ENCODE data around the gene IDE. TPM values are rescaled to one million over a fixed set of nuclear protein-coding genes. Genes with fewer than 3 reads are reported as not detected.

IDE gene
- total and polyA plus RNA-seq, 2 of the 4 experiments (the other 2 are of a cell fraction) = 9.3 to 27.4 TPM

- no peak for ATAC-seq (ENCODE audit: low read depth)
- no peak overlapping the region for H3K4me2 ChIP-seq (ENCODE audit: low read depth, low read length)
- H2AK9ac ChIP-seq (replicated peaks; ENCODE audit: low read depth, low read length, poor library complexity) = no peak overlapping the region
- no peak overlapping the region for H3K4ac ChIP-seq (ENCODE audit: low read depth, low read length)
- no peak overlapping the region for H2BK20ac ChIP-seq (ENCODE audit: low read depth, low read length)
- H3K18ac ChIP-seq (ENCODE audit: low read depth, low read length) = no peak overlapping the region
- H4K20me1 ChIP-seq (ENCODE audit: insufficient read depth, low read length) = no peaks in the 10 kb centered on the region
- CTCF ChIA-PET = no interaction called here
- no peak overlapping the region for H2BK15ac ChIP-seq (ENCODE audit: low read depth, low read length)
- H3K9me1 ChIP-seq (ENCODE audit: insufficient read depth, low read length) = no peaks in the 10 kb centered on the region
- no peak overlapping the region for H3K56ac ChIP-seq (ENCODE audit: extremely low read depth, insufficient read depth, low read length)
- H4K5ac ChIP-seq (ENCODE audit: low read depth, low read length) = no peak overlapping the region
- WGBS, 2 experiments (ENCODE audit: extremely low coverage in 2 of 2, insufficient read length in 1 of 2) = 69% methylated on average over 3 of the region's 9 CpGs; no CpG with 5 or more reads in 1 of the 2 experiments
- no peak overlapping the region for H4K8ac ChIP-seq (ENCODE audit: low read depth in 2 of 2, low read length in 2 of 2)
- no peak overlapping the region for H2BK120ac ChIP-seq (ENCODE audit: low read depth, low read length)
- no peak overlapping the region for H3K4me3 ChIP-seq (ENCODE audit: insufficient read depth, low read depth, low read length)
- H3K14ac ChIP-seq (replicated peaks; ENCODE audit: low read depth, low read length) = no peak overlapping the region
- H3K36me3 ChIP-seq (ENCODE audit: control insufficient read depth, insufficient read depth, low read length) = no peaks in the 10 kb centered on the region
- no peak overlapping the region for H2AK5ac ChIP-seq (ENCODE audit: low read depth, low read length)
- no peak overlapping the region for H3K9ac ChIP-seq (ENCODE audit: low read depth, low read length)
- H3K4me1 ChIP-seq (ENCODE audit: control insufficient read depth, insufficient read depth, low read length) = no peaks in the 10 kb centered on the region
- no peak overlapping the region for H4K91ac ChIP-seq (ENCODE audit: insufficient read depth, low read depth, low read length)
- dilution Hi-C loops (cut with HindIII; ENCODE audit: low sequenced_read_pairs, unreplicated experiment) = no loop called here
- no peak for DNase-seq
- in situ Hi-C loops (cut with MboI; ENCODE audit: low sequenced_read_pairs) = no loop called here
- no peak overlapping the region for H2AFZ ChIP-seq (replicated peaks; ENCODE audit: low read length, poor library complexity)
- no peak overlapping the region for H3K23ac ChIP-seq (ENCODE audit: low read depth, low read length)
- intact Hi-C loops (cut with micrococcal nuclease) = no loop called here
- H3K27me3 ChIP-seq (ENCODE audit: control insufficient read depth, insufficient read depth, low read length) = peaks cover 7% of the 10 kb centered on the region
- peaks cover 3% of the 10 kb centered on the region; the same call in 1 of the 2 replicates for H3K9me3 ChIP-seq (ENCODE audit: control insufficient read depth, insufficient read depth, low read length)
- POLR2A ChIA-PET (ENCODE audit: unreplicated experiment) = interaction anchor here (0.5 kb wide), 1 partner anchor 105 kb away, joined by 3 read pairs; no protein-coding TSS in a partner anchor
- H2BK5ac ChIP-seq (ENCODE audit: low read depth, low read length, poor library complexity, severe bottlenecking) = no peak overlapping the region
- BruUV-seq (replicated peaks) = no TSS peak
- no peak overlapping the region for H3K27ac ChIP-seq (ENCODE audit: insufficient read depth, low read length)
- no peaks in the 10 kb centered on the region for H3K79me1 ChIP-seq (ENCODE audit: low read depth in 1 of 2, low read length in 2 of 2)
- TF ChIP-seq FOS (IDR thresholded peaks at IDR 0.05; ENCODE audit: low read depth, low read length) (no peak), BHLHE40 (IDR thresholded peaks at IDR 0.05; ENCODE audit: low read depth, low read length) (no peak), ELK1 (IDR thresholded peaks at IDR 0.05; ENCODE audit: borderline replicate concordance, low read depth, low read length) (no peak), NFE2L2 (IDR thresholded peaks at IDR 0.05; ENCODE audit: low read depth, low read length) (no peak), CTCF (conservative IDR thresholded peaks at IDR 0.05; ENCODE audit: low read depth, low read length) (no peak), CHD1 (IDR thresholded peaks at IDR 0.05; ENCODE audit: low read depth, low read length) (no peak), RAD21 (IDR thresholded peaks at IDR 0.05; ENCODE audit: low read length) (no peak), USF2 (IDR thresholded peaks at IDR 0.05; ENCODE audit: low read depth, low read length) (no peak), CEBPB (IDR thresholded peaks at IDR 0.05; ENCODE audit: low read depth, low read length) (no peak), RFX5 (IDR thresholded peaks at IDR 0.05; ENCODE audit: low read depth, low read length) (no peak), RCOR1 (IDR thresholded peaks at IDR 0.05; ENCODE audit: insufficient replicate concordance, low read length) (no peak), SMC3 (IDR thresholded peaks at IDR 0.05; ENCODE audit: low read depth, low read length) (no peak), MAFK (IDR thresholded peaks at IDR 0.05; ENCODE audit: low read depth, low read length) (no peak)
These were observed 160.9 kb downstream of the IDE start for GRCh38 chr10:92413011-92413410.
